ENCODE results near the gene PAQR7.

Gene PAQR7

GRCh38 chr1:25825605-25826004, 49.9 kb downstream of the PAQR7 start:
- TF ChIP-seq CTCF (IDR thresholded peaks at IDR 0.05; ENCODE audit: insufficient read depth, missing control alignments) = no peak
- FAIRE-seq = no peak
- DNase-seq (ENCODE audit: insufficient read length, low spot score) = no peak

- no peak for FAIRE-seq
- DNase-seq (ENCODE audit: insufficient read length, low spot score) = no peak
- TF ChIP-seq CTCF (IDR thresholded peaks at IDR 0.05; ENCODE audit: insufficient read depth, missing control alignments) = no peak
Measured at GRCh38 chr1:25821630-25822091, 53.8 kb downstream of the PAQR7 start.

- DNase-seq (ENCODE audit: insufficient read length, low spot score) (no peak), FAIRE-seq (no peak)
- TF ChIP-seq CTCF (IDR thresholded peaks at IDR 0.05; ENCODE audit: insufficient read depth, missing control alignments) = no peak
Measured at GRCh38 chr1:25821112-25821476, 54.4 kb downstream of the PAQR7 start.

- FAIRE-seq (no peak), DNase-seq (ENCODE audit: insufficient read length, low spot score) (peak; percentile 56)
- TF ChIP-seq CTCF (IDR thresholded peaks at IDR 0.05; ENCODE audit: insufficient read depth, missing control alignments) = no peak
Measured at GRCh38 chr1:25820247-25821111, 55.0 kb downstream of the PAQR7 start.

- no peak for TF ChIP-seq CTCF (IDR thresholded peaks at IDR 0.05; ENCODE audit: insufficient read depth, missing control alignments)
- FAIRE-seq = no peak
- peak; percentile 86 for DNase-seq (ENCODE audit: insufficient read length, low spot score)
Measured at GRCh38 chr1:25819491-25820246, 55.8 kb downstream of the PAQR7 start, which contains the start of gene MTFR1L. Gene MTFR1L, plus strand, starts transcription at chr1:25819954. Its CDS starts 3,151 bp downstream, at chr1:25823105.

GRCh38 chr1:25818569-25818968, 56.9 kb downstream of the PAQR7 start:
- FAIRE-seq = no peak
- no peak for DNase-seq (ENCODE audit: insufficient read length, low spot score)
- TF ChIP-seq CTCF (IDR thresholded peaks at IDR 0.05; ENCODE audit: insufficient read depth, missing control alignments) = no peak

Data from D721Med (cell line).